HG02981 (cell line): ENCODE results near the gene ATP2B1.
"Not testable (repeated sequence)": the region's sequence is repeated elsewhere in the genome, so short reads cannot be mapped to it uniquely, and the experiment has no call there.

Experiments used
- ATAC-seq: cut with Tn5 transposase; IDR thresholded peaks from one replicate; pipeline ENCODE4 v1.9.1; 2021; ENCODE audit warnings: mild to moderate bottlenecking, moderate library complexity; ENCODE audit not compliant: unreplicated experiment

The ATP2B1 gene

DNA sequence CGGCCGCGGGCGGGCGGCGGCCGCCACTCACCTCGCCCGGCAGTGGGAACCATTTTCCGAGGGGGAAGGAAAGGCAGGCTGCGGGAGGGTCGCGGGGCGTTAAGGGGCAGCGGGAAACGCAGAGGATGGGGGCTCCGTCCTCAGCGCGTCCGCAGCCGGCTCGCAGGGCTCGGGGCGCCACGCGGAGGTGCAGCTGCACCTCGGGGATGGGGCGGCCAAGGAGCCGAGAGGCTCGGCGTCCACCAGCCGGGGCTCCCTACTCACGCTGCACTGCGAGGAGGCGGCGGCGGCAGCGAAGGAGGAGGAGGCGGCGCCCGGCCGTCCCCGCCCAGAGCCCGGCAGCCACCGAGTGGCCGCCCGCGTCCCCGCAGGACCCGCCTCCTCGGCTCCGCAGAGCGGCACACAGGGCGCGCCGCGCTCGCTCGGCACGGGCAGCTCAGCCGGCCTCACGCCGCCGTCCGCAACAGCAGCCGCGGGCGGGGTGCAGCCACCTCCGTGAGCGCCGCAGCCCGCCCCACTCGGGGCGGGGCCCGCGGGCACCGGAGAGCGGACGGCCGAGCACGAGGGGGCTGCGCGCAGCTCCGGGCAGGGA lies at the start of gene ATP2B1:
ATP2B1 (minus strand) TSS at position 274 of the 592 bp plus-strand sequence. CDS start 52,952 bp downstream, outside the sequence.
- peak; percentile 52 for ATAC-seq

DNA sequence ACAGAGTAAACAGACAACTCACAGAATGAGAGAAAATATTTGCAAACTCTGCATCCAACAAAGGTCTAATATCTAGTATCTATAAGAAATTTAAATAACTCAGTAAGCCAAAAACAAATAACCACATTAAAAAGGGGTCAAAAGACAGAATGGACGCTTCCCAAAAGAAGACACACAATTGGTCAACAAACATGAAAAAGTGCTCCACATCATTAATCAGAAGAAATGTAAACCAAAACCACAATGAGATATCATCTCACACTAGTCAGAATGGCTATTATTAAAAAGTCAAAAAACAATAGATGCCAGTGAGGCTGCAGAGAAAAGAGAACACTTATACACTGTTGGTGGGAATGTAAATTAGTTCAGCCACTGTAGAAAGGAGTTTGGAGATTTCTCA lies 49.3 kb upstream of the ATP2B1 start:
- not testable (repeated sequence) for ATAC-seq

DNA sequence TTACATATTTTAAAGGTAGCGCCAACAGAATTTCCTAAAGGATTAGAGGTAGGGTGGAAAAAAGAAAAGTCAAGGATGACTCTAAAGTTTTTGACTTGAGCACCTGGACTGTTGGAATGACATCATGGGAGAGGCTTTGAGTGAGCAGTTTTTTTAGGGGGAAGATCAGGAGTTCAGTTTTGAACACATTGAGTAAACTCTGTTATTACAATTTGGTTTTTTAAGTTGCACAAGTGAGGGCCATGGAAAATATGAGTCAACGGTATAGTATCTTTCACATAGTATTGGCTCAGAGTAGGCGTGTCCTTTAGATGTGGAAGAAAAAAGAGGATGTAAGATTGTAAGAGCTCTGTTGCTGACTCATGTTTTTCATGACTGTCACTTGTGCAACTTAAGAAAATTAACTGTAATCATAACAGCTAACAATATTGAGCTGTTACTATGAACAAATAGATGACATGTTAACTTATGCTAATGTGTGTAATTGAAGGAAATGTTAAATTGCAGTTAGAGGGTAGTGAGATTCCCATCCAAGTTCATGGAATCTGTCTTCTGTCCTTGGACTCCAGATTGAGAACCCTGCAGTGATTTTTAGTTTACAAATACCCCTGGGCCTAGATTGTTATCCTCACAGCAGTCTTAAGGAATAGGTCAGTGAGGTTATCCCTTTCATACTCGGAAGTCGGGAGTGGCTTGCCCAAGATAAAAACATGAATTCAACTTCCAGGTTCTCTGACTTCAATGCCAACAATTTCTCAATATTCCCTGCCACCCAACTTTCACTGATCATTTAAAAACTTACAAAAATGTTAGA lies 48.2 kb upstream of the ATP2B1 start:
- ATAC-seq = peak; percentile 87

DNA sequence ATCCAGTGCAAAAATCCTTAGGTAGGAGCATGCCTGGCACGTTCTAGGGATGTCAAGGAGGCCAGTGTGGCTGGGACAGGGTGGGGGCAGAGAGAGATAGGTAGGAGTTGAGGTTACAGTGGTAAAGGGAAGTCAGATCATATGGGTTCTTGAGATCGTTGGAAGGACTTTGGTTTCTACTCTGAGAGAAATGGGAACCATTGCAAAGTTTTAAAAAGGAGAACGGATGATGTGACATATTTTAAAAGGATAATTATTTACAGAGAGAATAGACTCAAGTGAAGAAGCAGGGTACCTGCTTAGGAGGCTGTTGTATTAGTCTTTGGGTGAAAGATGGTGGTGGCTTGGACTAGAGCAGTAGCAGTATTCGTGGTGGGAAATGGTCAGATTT lies 47.6 kb upstream of the ATP2B1 start:
- peak; percentile 16 for ATAC-seq

DNA sequence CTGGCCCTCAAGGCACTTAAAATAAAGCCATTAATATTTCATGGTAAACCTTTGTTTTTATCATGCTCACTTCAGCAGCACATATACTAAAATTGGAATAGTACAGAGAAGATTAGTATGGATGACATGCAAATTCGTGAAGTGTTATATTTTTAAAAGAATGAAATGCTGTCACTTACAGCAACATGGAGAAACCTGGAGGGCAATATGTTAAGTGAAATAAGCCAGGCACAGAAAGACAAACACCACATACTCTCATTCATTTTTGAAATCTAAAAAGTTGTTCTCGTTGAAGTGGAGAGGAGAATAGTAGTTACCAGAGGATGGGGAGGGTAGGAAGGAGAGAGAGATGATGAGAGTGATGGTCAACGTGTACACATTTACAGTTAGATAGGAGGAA lies 45.4 kb upstream of the ATP2B1 start:
- no peak for ATAC-seq

DNA sequence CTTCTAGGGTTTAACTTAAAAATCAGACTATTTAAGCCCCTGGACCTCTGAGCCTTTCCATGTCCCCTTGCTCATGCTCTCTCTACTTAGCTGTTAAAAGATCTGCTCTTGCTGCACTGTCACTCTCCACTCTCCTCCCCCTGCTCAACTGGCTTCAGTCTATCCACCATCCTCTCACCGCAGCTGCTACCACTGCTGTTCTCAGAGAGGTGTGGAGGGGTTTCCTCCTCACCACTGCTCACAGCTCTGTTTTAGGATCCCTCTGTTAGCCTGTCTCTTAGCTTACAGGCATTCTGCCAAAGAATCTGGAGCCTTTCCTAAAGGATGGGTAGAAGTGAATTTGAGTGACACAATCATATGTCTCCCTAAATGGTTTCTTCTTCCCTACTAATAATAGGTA lies 43.7 kb upstream of the ATP2B1 start:
- peak; percentile 36 for ATAC-seq

DNA sequence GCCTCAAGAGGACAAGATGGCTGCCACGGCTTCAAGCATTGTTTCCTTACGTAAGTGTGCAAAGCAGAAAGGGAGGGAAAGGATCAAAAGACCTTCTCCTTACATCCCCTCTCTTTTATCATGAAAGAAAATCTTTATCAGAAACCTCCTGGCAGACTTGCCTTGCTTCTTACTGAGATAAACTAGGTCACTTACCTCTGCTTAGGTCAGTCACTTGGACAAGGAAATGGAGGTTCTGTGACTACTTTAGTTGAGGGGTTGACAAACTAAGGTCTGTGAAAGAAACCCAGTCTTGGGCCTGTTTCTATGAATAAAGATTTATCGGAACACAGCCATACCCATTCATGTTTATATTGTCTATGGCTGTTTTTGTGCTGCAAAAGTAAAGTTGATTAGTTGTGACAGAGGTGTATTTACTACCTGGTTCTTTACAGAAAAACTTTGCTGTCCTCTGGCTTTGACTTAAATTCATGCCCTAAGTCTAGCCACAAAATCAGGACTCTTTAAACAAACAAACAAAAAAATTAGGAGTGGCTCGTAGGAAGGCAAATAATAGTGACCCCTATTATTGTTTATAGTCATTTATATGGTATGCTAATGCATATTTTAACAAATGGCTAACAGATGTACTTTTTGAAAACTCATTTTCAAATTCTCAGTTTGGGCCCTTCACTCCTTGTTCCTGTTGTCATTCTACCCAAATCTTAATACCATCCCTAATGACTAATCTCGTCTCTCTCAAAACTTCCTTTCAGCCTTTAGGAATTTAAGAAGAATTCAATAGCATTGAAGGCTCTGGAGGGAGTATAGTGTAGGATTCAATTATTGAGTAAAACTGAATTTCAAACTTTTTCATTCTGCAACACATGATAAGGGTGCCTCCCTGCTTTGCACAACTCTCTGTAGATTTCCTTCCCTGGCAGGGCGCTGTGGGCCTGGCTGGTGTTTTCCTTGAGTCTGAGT lies 42.0 kb upstream of the ATP2B1 start:
- no peak for ATAC-seq

DNA sequence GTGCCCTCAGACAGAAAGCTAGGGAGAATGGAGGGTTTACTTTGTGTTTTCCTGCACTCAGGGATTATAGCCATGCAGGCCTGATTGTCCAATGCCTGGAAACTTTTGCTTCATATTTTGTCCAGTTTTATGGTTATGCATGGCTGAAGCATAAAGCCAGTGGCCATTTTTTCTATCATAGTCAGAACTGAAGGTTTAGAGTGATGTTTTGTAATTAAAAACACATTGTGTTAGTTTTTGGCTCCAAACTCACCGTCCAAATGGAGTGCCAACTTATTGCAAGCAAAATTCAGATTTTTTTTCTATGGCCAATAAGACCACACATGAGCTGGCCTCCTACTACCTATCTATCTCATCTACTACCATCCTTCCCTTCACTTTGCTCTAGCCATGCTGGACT lies 40.2 kb upstream of the ATP2B1 start:
- no peak for ATAC-seq

DNA sequence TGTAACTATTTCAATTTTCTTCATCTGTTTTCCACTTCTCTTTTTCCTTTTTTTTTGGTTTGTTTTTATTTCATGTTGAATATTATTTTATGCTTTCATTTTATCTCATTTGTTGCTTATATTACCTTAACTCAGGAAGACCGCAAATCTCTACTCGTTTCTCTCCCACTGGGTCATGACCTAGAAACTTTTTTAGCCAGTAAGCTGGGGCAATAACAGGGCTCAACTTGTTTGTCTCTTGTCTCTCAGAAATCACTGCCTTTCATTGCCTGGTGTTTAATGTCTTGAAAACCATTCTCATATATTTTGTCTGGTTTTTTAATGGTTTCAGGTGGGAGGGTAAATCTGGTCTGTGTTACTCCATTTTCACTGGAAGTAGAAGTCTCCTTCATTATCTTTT lies 36.6 kb upstream of the ATP2B1 start:
- no peak for ATAC-seq

DNA sequence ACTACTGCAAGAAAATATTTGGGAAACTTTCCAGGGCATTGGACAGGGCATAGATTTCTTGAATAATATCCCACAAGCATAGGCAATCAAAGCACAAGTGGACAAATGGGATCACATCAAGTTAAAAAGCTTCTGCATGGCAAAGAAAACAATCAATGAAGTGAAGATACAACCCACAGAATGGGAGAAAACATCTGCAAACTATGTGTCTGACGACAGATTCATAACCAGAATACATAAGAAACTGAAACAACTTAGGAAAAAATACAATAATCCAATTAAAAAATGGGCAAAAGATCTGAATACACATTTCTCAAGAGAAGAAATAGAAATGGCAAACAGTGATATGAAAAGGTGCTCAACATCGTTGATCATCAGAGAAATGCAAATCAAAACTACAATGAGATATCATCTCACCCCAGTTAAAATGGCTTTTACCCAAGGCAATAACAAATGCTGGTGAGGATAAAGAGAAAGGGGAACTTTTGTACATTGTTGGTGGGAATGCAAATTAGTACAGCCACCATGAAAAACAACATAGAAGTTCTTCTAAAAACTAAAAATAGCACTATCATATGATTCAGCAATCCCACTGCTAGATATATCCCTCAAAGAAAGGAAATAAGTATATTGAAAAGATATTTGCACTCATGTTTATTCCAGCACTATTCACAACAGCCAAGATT lies 33.8 kb upstream of the ATP2B1 start:
- ATAC-seq = no peak

DNA sequence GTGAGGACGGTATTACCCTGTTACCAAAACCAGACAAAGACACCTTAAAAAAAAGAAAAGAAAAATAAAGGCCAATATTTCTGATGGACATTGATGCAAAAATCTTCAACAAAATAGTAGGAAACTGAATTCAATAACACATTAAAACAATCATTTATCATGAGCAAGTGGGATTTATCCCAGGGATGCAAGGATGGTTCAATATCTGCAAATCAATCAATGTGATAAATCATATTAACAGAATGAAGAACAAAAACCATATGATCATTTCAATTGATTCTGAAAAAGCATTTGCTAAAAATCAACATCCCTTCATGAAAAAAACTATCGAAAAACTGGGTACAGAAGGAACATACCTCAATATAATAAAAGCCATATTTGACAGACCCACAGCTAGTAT lies 32.3 kb upstream of the ATP2B1 start:
- no peak for ATAC-seq

DNA sequence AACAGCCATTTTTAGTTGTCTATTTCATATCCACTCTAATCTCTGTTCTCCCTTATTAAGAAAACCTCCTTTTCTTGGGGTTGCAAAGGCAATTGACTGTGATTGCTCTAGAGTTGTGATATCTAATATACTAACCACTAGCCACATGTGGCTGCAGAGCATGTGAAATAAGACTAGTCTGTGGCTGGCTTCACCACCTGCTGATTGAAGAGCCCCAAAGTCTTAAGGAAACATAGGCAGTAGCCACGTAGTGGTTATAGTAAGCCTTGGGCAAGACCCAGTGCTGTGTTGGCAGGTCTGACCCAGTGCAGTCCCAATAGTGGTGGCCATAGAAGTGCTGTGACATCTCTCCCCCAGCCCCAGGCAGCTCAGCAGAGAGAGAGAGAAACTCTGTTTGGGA lies 28.4 kb upstream of the ATP2B1 start:
- ATAC-seq = no peak

DNA sequence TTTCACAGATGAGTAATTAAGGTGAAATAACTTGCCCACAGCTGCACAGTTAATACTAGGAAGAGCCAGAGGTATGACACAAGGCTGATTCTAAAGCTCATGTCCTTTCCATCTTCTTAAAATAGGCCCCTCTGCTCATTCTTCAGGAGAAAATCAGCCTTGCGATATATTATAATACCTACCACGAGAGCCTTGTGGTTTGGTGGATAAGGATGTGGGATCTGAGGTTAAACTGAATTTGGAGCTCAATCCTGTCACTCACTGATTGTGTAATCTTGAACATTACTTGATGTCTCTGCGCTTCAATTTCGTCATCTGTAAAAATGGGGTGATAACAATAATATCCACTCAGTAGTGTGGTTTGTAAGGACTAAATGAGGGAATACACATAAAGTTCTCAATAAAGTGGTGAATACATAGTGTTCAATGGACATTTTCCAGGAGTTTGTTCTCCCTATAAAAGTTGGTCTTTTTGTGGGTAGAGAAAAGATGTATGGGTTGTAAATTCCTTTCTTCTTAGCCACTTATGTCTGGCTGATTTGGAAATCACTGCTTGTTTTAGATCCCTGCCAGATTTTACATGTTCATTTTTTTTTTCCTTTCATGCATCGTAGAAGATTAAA lies 25.1 kb upstream of the ATP2B1 start:
- no peak for ATAC-seq

DNA sequence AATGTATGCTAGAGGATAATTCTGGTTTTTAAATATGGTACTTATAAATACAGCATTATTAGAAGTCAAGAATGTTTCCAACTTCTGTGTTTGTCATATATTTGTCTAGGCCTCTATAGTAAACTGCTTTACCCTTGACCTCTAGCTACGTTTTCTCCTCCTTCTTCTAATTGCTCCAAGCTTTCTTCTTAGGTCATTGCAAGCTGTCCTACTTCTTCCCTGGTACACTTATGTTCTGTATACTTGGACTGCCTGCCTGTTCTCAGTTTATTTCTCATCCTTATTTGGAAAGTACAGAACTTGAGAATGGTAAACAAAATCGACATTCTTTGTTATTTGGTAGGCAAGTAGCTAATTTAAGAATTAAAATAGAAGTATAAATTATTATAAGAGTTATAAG lies 23.9 kb upstream of the ATP2B1 start:
- ATAC-seq = no peak

DNA sequence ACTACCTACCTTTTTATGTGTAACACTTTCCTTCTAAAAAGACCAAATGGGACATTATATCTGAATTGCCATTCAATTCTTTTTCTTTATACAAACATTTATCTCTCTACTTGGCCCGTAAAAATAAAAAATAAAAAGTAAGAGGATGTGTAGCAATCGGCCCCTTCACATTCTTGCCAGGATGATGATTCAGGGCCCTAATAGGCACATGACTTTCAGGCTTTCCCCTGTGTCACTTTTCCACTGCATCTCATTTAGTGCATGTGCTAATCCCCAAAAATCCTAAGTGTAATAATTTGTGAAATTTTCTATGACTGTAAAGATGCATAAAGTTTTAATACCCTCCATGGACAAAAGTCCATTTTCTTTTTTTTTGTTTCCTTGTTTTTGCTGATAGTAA lies 23.0 kb upstream of the ATP2B1 start:
- ATAC-seq = no peak

DNA sequence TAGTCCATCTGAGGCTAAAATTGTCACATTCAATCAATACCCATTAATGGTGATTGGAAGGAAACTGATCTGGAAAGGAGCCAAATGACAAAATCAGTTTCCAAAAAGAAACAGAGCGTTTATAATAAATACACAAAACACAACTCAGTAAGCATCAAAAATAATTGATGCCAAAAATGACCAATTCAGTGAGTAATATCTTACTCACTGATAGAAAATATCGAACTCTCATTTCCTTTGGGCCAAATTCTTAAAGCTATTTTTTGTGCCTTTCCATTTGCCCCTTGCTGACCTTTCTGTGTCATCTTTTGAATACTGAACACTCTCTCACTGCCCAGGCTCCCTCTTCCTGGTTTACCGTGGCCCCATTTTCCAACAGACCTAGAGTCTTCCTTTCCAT lies 22.5 kb upstream of the ATP2B1 start:
- no peak for ATAC-seq

DNA sequence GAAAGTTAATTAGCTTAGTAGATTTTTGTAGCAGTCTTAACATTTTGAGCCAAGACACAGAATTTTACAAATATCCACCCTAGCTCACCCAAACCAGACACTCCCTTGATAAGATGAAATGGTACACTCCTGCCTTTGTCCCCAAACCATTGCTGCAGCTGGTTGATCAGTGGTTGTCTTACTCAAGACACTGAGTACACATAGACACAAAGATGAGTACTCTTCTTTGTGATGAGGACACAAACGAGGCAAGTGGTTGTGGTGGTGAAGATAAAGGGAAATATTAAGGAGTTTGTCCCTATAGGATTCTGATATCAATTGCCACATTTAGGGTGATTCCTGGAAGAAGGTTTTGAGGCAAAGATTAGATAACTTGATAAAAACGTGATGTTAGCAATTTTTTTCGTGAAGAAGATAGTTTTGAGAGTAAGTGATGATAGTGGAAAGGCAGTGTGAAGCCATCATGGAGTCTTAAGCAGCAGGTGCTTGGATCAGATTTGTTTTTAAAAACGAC lies 21.4 kb upstream of the ATP2B1 start:
- ATAC-seq = no peak

DNA sequence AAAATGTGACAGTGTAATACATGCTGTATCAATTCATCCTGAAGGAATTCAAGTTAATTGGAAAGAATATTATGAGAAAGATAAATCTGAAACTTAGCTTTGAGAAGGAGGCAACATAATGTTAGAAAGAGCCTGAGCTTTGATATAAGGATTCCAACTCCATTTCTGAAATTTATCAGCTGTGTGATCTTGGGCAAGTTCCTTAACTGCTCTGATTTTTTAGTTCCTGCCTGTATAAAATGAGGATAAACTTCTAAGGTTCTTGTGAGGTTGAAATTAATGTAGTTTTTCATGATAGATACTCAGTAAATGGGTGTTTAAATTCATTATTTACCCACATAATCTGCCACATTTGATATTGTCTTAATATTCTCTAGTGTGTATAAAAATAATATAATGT lies 14.6 kb upstream of the ATP2B1 start:
- ATAC-seq = no peak

DNA sequence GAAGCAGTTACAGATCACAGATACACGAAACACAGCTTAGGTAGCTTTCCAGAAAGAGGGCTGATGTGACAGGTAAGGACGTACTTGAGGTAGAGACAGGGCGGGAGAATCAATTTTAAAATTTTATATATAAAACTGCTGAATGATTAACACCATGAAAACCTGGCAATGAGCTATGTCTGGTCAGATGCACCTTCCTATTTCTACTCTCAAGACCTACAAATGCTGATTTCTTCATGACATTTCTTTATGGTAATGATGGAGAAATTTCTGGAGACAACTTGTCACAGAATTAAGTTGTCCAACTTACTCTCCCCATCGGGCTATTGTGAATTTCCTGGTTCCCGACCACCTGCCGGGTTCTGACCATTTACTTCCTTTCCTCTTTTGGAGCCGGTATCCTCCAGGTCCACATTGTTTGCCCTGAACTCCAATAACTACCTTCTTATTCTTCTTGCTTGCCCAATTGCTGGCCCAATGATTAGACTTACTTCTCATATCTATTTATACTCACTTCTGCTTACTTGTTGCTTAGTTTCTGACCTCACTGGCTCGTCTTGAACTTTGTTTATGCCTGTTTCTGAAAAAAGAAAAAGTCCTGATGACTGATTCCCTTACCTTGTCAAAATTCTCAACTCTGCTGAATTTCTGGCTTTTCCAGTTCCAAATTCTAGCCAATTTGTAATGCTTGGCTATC lies 12.8 kb upstream of the ATP2B1 start:
- peak; percentile 96 for ATAC-seq
